GM12878 (cell line): ENCODE results near the gene SNTA1. TPM values are rescaled to one million over a fixed set of nuclear protein-coding genes. Genes with fewer than 3 reads are reported as not detected.
A peak's percentile ranks its signal among the peaks of the same experiment; 100 is the strongest.

ENCODE experiments used
- ATAC-seq: fragments of 200-7000 bp; cut with Tn5 transposase; 3 replicates; pipeline ENCODE4 v1.9.1; 2020; ENCODE audit warnings: mild to moderate bottlenecking, moderate library complexity
- BruUV-seq: library from RNA; stranded (reverse); fragments of 400-500 nt; replicated peaks from 2 replicates; lab custom pipeline; 2021; lab: Mats Ljungman, UMichigan
- CTCF ChIA-PET: fragments of 300-600 bp; sonication (Branson Sonifier 250); formaldehyde crosslinking; extraction: SDS; loops from one replicate; lab custom pipeline; 2021; ENCODE audit warnings: inconsistent platforms; lab: Yijun Ruan, JAX
- POLR2A ChIA-PET: fragments of 350-600 bp; formaldehyde crosslinking; extraction: SDS; loops from one replicate; lab custom pipeline; 2021; ENCODE audit warnings: inconsistent platforms; lab: Charles Lee
- RAD21 ChIA-PET: fragments of 300-600 bp; sonication (Branson Sonifier 250); formaldehyde crosslinking; loops from one replicate; lab custom pipeline; 2023; ENCODE audit warnings: antibody characterized with exemption; ENCODE audit not compliant: unreplicated experiment; lab: Charles Lee
- SMC1A ChIA-PET: fragments of 300-600 bp; sonication (Branson Sonifier 250); formaldehyde crosslinking; loops from one replicate; lab custom pipeline; 2023; ENCODE audit not compliant: unreplicated experiment, uncharacterized antibody; lab: Charles Lee
- DNase-seq: peaks from one replicate; pipeline ENCODE4 v3.0.0-alpha.2; 2011; ENCODE audit warnings: low read depth, low spot score
- FAIRE-seq: peaks from 3 replicates; lab custom pipeline; 2011; peaks lifted over from hg19 to GRCh38; lab: Jason Lieb, UNC
- H2AFZ ChIP-seq: 2 replicates; pipeline ENCODE4 v1.6.0; 2011; ENCODE audit warnings: low read depth, low read length, control low read depth; ENCODE audit not compliant: control insufficient read depth
- H3K27ac ChIP-seq: 2 replicates; pipeline ENCODE4 v1.5.1; 2011; ENCODE audit warnings: control low read depth; ENCODE audit not compliant: control insufficient read depth, insufficient read depth
- H3K27me3 ChIP-seq, 2 experiments: replicated peaks in 1 of 2; 2 replicates each; pipeline versions ENCODE4 v1.6.0 to v1.6.1; 2011; ENCODE audit warnings: low read length in 1 of 2; ENCODE audit not compliant: control insufficient read depth in 2 of 2, insufficient read depth in 2 of 2
- H3K36me3 ChIP-seq, 2 experiments: 2 replicates each; pipeline ENCODE4 v1.5.1; 2011; ENCODE audit warnings: low read length in 1 of 2; ENCODE audit not compliant: control insufficient read depth in 2 of 2, insufficient read depth in 2 of 2
- H3K4me1 ChIP-seq: 2 replicates; pipeline ENCODE4 v1.6.1; 2011; ENCODE audit warnings: mild to moderate bottlenecking, low read length, moderate library complexity, mixed read lengths; ENCODE audit not compliant: control insufficient read depth, insufficient read depth
- H3K4me2 ChIP-seq: 2 replicates; pipeline ENCODE4 v1.6.0; 2011; ENCODE audit warnings: control low read depth; ENCODE audit not compliant: control insufficient read depth, insufficient read depth
- H3K4me3 ChIP-seq: fragments of 200-600 bp; sonication (generic); 2 replicates; pipeline ENCODE4 v1.5.1; 2016
- H3K79me2 ChIP-seq: 2 replicates; pipeline ENCODE4 v1.6.0; 2011; ENCODE audit warnings: low read length; ENCODE audit not compliant: control insufficient read depth, insufficient read depth
- H3K9ac ChIP-seq: 2 replicates; pipeline ENCODE4 v1.8.0; 2011; ENCODE audit warnings: low read length, control low read depth, mixed read lengths; ENCODE audit not compliant: control insufficient read depth, insufficient read depth
- H3K9me3 ChIP-seq: replicated peaks from 3 replicates; pipeline ENCODE4 v1.5.1; 2011; ENCODE audit warnings: mild to moderate bottlenecking, low read length; ENCODE audit not compliant: control insufficient read depth, insufficient read depth
- H4K20me1 ChIP-seq: 2 replicates; pipeline ENCODE4 v1.6.0; 2011; ENCODE audit not compliant: control insufficient read depth, insufficient read depth
- BCL11A ChIP-seq: IDR thresholded peaks from 2 replicates; pipeline ENCODE4 v1.6.1; 2011; ENCODE audit warnings: low read depth, low read length
- BHLHE40 ChIP-seq, 2 experiments: fragments of 450-650 bp in 1 of 2; IDR thresholded peaks; 2 replicates each; pipeline ENCODE4 v1.6.1; 2011 to 2017; ENCODE audit warnings: low read depth in 2 of 2, borderline replicate concordance in 1 of 2, improper control_type of control experiment in 1 of 2, low read length in 1 of 2, mild to moderate bottlenecking in 1 of 2
- LARP7 ChIP-seq: fragments of 450-650 bp; IDR thresholded peaks from 2 replicates; pipeline ENCODE4 v1.6.1; 2017; ENCODE audit warnings: mild to moderate bottlenecking
- NFYB ChIP-seq: IDR thresholded peaks from 2 replicates; pipeline ENCODE4 v1.6.1; 2011; ENCODE audit warnings: low read depth, mild to moderate bottlenecking, low read length, improper control_type of control experiment, moderate library complexity; ENCODE audit not compliant: insufficient read depth
- NRF1 ChIP-seq: conservative IDR thresholded peaks from 2 replicates; pipeline ENCODE4 v1.6.1; 2011; ENCODE audit warnings: mild to moderate bottlenecking, low read depth, low read length, improper control_type of control experiment
- POLR2A ChIP-seq: IDR thresholded peaks from 2 replicates; pipeline ENCODE4 v1.6.1; 2011; ENCODE audit warnings: low read depth, mild to moderate bottlenecking, low read length
- RB1 ChIP-seq: fragments of 450-650 bp; formaldehyde crosslinking; IDR thresholded peaks from 2 replicates; pipeline ENCODE4 v1.6.1; 2017; ENCODE audit warnings: mild to moderate bottlenecking, borderline replicate concordance
- SREBF1 ChIP-seq: IDR thresholded peaks from 2 replicates; pipeline ENCODE4 v1.6.1; 2012; ENCODE audit warnings: mild to moderate bottlenecking, low read length
- TARDBP ChIP-seq: IDR thresholded peaks from 2 replicates; pipeline ENCODE4 v1.6.1; 2016; ENCODE audit warnings: borderline replicate concordance
- TBL1XR1 ChIP-seq: IDR thresholded peaks from 2 replicates; pipeline ENCODE4 v1.6.1; 2012; ENCODE audit warnings: low read depth, low read length, improper control_type of control experiment
- TCF12 ChIP-seq: IDR thresholded peaks from 2 replicates; pipeline ENCODE4 v1.6.1; 2011; ENCODE audit warnings: low read depth, mild to moderate bottlenecking, low read length
- WGBS: methylation state at CpG from one replicate; pipeline ENCODE4 v1.1.6; 2016; ENCODE audit warnings: low lambda C conversion rate; ENCODE audit not compliant: insufficient replicate concordance, insufficient coverage; ENCODE audit errors: missing lambda C conversion rate; 5-methylcytosine and 5-hydroxymethylcytosine counted together
- in situ Hi-C: fragments of 300-500 bp; cut with MboI; formaldehyde crosslinking; loops from 9 replicates; pipeline ENCODE4 v1.14.3; 2018; ENCODE audit warnings: mixed read lengths
- intact Hi-C: fragments of 100-400 bp; cut with micrococcal nuclease; formaldehyde crosslinking; loops from one replicate; pipeline ENCODE4 v1.14.2; 2022; ENCODE audit not compliant: unreplicated experiment
- polyA plus RNA-seq, 11 experiments: library from polyadenylated mRNA; depleted of rRNA in 4 of 11; unstranded in 6 of 11; stranded (reverse) in 5 of 11; fragments of >200 nt; fragmentation: Nextera tagmentation in 4 of 11; fragmentation: Illumina TruSeq in 1 of 11; extraction: Ambion mirVana in 4 of 11; extraction: Trizol in 1 of 11; gene quantifications; 1 replicate in 1 of 11; 2 replicates in 10 of 11; pipeline versions ENCODE4 v1.2.1 to v1.2.3, GENCODE V29; 2011 to 2016; ENCODE audit warnings: inconsistent platforms in 2 of 11, missing spikeins in 2 of 11, low read depth in 1 of 11
- total RNA-seq, 4 experiments: library from RNA; depleted of rRNA in 3 of 4; stranded (reverse); fragments of >200 nt in 3 of 4; fragmentation: Illumina TruSeq in 1 of 4; extraction: Trizol in 1 of 4; gene quantifications; 2 replicates each; pipeline versions ENCODE4 v1.2.1 to v1.2.3, GENCODE V29; 2013 to 2021

The SNTA1 gene
- total and polyA plus RNA-seq, 10 of the 15 experiments (the other 5 are each of a cell fraction or from before 2014, with no cell fraction given): 0.26 to 5.1 (median 1.8) TPM

DNA sequence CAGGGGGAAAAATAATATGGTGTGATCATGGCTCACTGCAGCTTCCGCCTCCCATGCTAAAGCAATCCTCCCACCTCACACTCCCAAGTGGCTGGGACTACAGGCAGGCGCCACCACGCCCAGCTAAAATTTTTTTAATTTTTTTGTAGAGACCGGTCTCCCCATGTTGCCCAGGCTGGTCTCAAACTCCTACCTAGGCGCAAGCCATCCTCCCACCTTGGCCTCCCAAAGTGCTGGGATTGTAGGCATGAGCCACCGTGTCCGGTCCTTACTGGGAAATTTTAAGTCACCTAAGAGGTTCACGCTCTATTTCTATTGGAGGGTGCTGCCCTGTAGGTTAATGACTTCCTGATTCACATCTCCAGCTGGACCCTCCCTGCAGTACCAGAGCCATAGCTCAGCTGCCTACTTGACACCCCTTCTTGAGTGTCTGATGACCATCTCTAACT lies 41.6 kb downstream of the SNTA1 start:
- H3K4me2 ChIP-seq: peak overlapping the region; percentile 82
- H3K79me2 ChIP-seq: peaks cover 32% of the 10 kb centered on the region
- intact Hi-C loops: no loop called here
- DNase-seq (no peak), FAIRE-seq (no peak), ATAC-seq (peak; percentile 62)
- H2AFZ ChIP-seq: peak overlapping the region; percentile 85
- no peaks in the 10 kb centered on the region for H3K36me3 ChIP-seq
- peak overlapping the region; percentile 68 for H3K27ac ChIP-seq
- POLR2A ChIA-PET: interaction anchor here (1.1 kb wide), 1 partner anchor 88 kb away, joined by 5 read pairs; the partner anchor contains the start of gene CBFA2T2
- H3K4me1 ChIP-seq: peaks cover 10% of the 10 kb centered on the region
- TSS peak; percentile 88 for BruUV-seq
- H4K20me1 ChIP-seq: peaks cover 3% of the 10 kb centered on the region; the same call in 1 of the 2 replicates
- peak overlapping the region; percentile 70 for H3K9ac ChIP-seq
- no peak for TF ChIP-seq BCL11A
- TF ChIP-seq NFYB: 0 out of 2 replicates have a peak, but pooled peaks have one; percentile 8
- TF ChIP-seq, all 136 proteins: peak for 1
- SMC1A ChIA-PET: interaction anchor here (0.8 to 1.6 kb wide), 6 partner anchors 9 to 266 kb away, joined by 3 to 6 read pairs (median 4); partner anchors contain the start of gene ACTL10
- CTCF ChIA-PET: interaction anchor here (0.6 to 2.3 kb wide), 7 partner anchors 10 to 266 kb away, joined by 3 to 10 read pairs (median 3); partner anchors contain the start of gene ACTL10
- WGBS: 8% methylated on average over 8 of the region's 8 CpGs
- peak overlapping the region; percentile 80 for H3K4me3 ChIP-seq
- RAD21 ChIA-PET: interaction anchor here (1.1 to 1.4 kb wide), 2 partner anchors 265 to 266 kb away, joined by 8 to 9 read pairs; partner anchors contain the start of gene ACTL10
- H3K9me3 ChIP-seq: no peaks in the 10 kb centered on the region; the same call in 2 of the 3 replicates
- H3K27me3 ChIP-seq: no peaks in the 10 kb centered on the region
- in situ Hi-C loops: no loop called here

DNA sequence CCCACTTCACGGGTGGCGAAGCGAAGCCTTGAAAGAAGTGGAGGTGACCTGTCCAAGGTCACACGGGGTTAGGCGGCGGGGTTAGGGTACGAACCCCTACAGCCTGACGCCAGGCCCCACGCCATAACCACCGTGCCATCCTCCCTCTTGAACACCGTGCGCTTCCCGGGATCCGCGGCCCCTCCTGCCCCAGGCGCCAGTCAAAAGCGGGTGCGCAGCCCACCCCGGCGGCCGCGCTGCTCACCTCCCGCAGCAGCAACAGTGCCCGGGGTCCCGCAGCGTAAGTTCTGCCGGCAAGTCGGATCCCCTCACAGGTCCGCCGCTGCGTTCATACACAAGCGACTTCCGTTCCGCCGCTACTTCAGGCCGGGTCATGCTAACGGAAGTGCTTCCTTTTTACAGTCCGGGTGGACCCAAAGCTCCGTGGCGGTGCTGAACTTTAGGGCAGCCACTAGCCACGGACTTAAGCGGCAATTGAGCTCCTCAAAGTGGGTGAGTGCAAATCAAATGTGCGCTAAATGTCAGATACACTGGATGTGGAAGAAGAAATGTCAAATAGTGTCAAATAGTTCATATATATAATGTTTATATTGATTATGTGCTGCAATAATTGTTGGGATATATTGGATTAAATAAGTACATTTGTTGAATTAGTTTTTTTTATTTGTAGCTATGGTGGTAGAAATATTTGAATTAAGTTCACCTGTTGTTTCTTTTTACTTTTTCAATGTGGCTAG lies 42.2 kb downstream of the SNTA1 start, which contains the start of gene CDK5RAP1:
Gene CDK5RAP1, minus strand, starts transcription at position 336 of the 737 bp plus-strand sequence. CDS start 4,455 bp downstream, outside the sequence.
- no peaks in the 10 kb centered on the region for H3K27me3 ChIP-seq
- FAIRE-seq (peak; percentile 92), DNase-seq (peak; percentile 74), ATAC-seq (peak; percentile 97)
- H3K4me2 ChIP-seq: peak within 1 kb of the TSS; percentile 86
- peak within 1 kb of the TSS; percentile 68 for H3K27ac ChIP-seq
- peak within 1 kb of the TSS; percentile 70 for H3K9ac ChIP-seq
- peak within 1 kb of the TSS; percentile 85 for H2AFZ ChIP-seq
- peaks cover 10% of the 10 kb centered on the region for H3K4me1 ChIP-seq
- SMC1A ChIA-PET: interaction anchor here (0.8 to 1.7 kb wide), 7 partner anchors 10 to 267 kb away, joined by 3 to 6 read pairs (median 4); partner anchors contain the start of gene ACTL10
- H3K79me2 ChIP-seq: peaks cover 32% of the 10 kb centered on the region
- H3K36me3 ChIP-seq: no peaks in the 10 kb centered on the region; a peak in 2 of 4 replicates
- peaks cover 3% of the 10 kb centered on the region; the same call in 1 of the 2 replicates for H4K20me1 ChIP-seq
- in situ Hi-C loops: no loop called here
- CTCF ChIA-PET: interaction anchor here (0.6 to 2.3 kb wide), 7 partner anchors 11 to 267 kb away, joined by 3 to 10 read pairs (median 3); partner anchors contain the start of gene ACTL10
- peak within 1 kb of the TSS; percentile 80 for H3K4me3 ChIP-seq
- RAD21 ChIA-PET: interaction anchor here (1.1 to 1.4 kb wide), 2 partner anchors 265 to 266 kb away, joined by 8 to 9 read pairs; partner anchors contain the start of gene ACTL10
- BruUV-seq: no TSS peak
- POLR2A ChIA-PET: interaction anchor here (1.1 kb wide), 1 partner anchor 89 kb away, joined by 5 read pairs; the partner anchor contains the start of gene CBFA2T2
- 1% methylated on average over 43 of the region's 43 CpGs for WGBS
- H3K9me3 ChIP-seq: no peaks in the 10 kb centered on the region
- intact Hi-C loops: no loop called here
- peak; percentile 85; the same call in 1 of the 2 replicates for TF ChIP-seq LARP7
- no peak for TF ChIP-seq NFYB
- peak; percentile 75; the same call in 1 of the 2 replicates for TF ChIP-seq TARDBP
- TF ChIP-seq NRF1: no peak
- TF ChIP-seq TCF12: 0 out of 2 replicates have a peak, but pooled peaks have one; percentile 40
- TF ChIP-seq SREBF1: peak; percentile 55; the same call in 1 of the 2 replicates
- TF ChIP-seq POLR2A: peak; percentile 89
- TF ChIP-seq RB1: peak; percentile 88; the same call in 1 of the 2 replicates
- peak; percentile 21 to 42; a peak in 2 of 4 replicates for TF ChIP-seq BHLHE40 (IDR thresholded peaks at IDR 0.05; ENCODE audit: borderline replicate concordance in 1 of 2, low read depth in 2 of 2, low read length in 1 of 2)
- TF ChIP-seq TBL1XR1: peak; percentile 53; the same call in 1 of the 2 replicates
